HepG2 (cell line): ENCODE data around the gene DCAKD. TPM values are rescaled to one million over a fixed set of nuclear protein-coding genes. Genes with fewer than 3 reads are reported as not detected.
A peak's percentile ranks its signal among the peaks of the same experiment; 100 is the strongest.

Experiments
- EEA1 ChIP-seq: sonication (generic); formaldehyde crosslinking; IDR thresholded peaks from 2 replicates; pipeline ENCODE4 v1.5.1; 2020; ENCODE audit warnings: mild to moderate bottlenecking, missing genetic modification reagents, borderline replicate concordance
- ETV6 ChIP-seq: sonication (generic); formaldehyde crosslinking; conservative IDR thresholded peaks from 2 replicates; pipeline ENCODE4 v1.4.0; 2020; ENCODE audit warnings: missing genetic modification reagents
- KLF13 ChIP-seq: sonication (generic); formaldehyde crosslinking; IDR thresholded peaks from 2 replicates; pipeline ENCODE4 v1.4.0; 2020; ENCODE audit warnings: mild to moderate bottlenecking, missing genetic modification reagents
- NFE2 ChIP-seq: sonication (generic); formaldehyde crosslinking; IDR thresholded peaks from 2 replicates; pipeline ENCODE4 v1.4.0; 2020; ENCODE audit warnings: missing genetic modification reagents
- RFX3 ChIP-seq: IDR thresholded peaks from 2 replicates; pipeline ENCODE4 v1.6.1; 2016; ENCODE audit warnings: missing biosample characterization, missing genetic modification reagents
- SCMH1 ChIP-seq: sonication (generic); formaldehyde crosslinking; IDR thresholded peaks from 2 replicates; pipeline ENCODE4 v1.9.0; 2021; ENCODE audit warnings: missing genetic modification reagents, mild to moderate bottlenecking, borderline replicate concordance
- SRSF9 ChIP-seq: fragments of 200-400 bp; formaldehyde crosslinking; IDR thresholded peaks from 2 replicates; pipeline ENCODE4 v1.6.1; 2018; ENCODE audit warnings: borderline replicate concordance, mild to moderate bottlenecking, low read depth, low read length; ENCODE audit not compliant: insufficient read depth, poor library complexity, severe bottlenecking
- U2AF1 ChIP-seq: fragments of 200-400 bp; formaldehyde crosslinking; optimal IDR thresholded peaks from 2 replicates; pipeline ENCODE3; 2017; ENCODE audit warnings: mild to moderate bottlenecking, low read depth, low read length
- ZNF792 ChIP-seq: IDR thresholded peaks from 2 replicates; pipeline ENCODE4 v1.6.1; 2016
- polyA plus RNA-seq, 8 experiments: library from polyadenylated mRNA; depleted of rRNA in 3 of 8; stranded (reverse) in 7 of 8; unstranded in 1 of 8; fragments of >200 nt; fragmentation: Illumina TruSeq in 4 of 8; extraction: Trizol in 4 of 8; gene quantifications; 2 replicates each; pipeline versions ENCODE4 v1.2.1 to v1.2.3, GENCODE V29; 2011 to 2016; ENCODE audit warnings: low read depth in 4 of 8, missing spikeins in 1 of 8, mixed read lengths in 1 of 8; ENCODE audit not compliant: insufficient read depth in 1 of 8
- total RNA-seq, 5 experiments: library from RNA; depleted of rRNA; stranded (reverse); fragments of >200 nt; fragmentation: Illumina TruSeq; extraction: Trizol; gene quantifications; 2 replicates each; pipeline ENCODE4 v1.2.3, GENCODE V29; 2016; ENCODE audit warnings: low read depth in 1 of 5
- TF ChIP-seq, protein P1 (sequence below): sonication (generic); formaldehyde crosslinking; IDR thresholded peaks from 2 replicates; pipeline ENCODE4 v1.9.0; 2021; ENCODE audit warnings: missing genetic modification reagents, borderline replicate concordance
- TF ChIP-seq, protein P2 (sequence below): sonication (generic); formaldehyde crosslinking; IDR thresholded peaks from 2 replicates; pipeline ENCODE4 v1.5.0; 2020; ENCODE audit warnings: missing genetic modification reagents, mild to moderate bottlenecking, borderline replicate concordance
- TF ChIP-seq, protein P3 (sequence below): sonication (generic); formaldehyde crosslinking; IDR thresholded peaks from 2 replicates; pipeline ENCODE4 v1.5.0; 2020; ENCODE audit warnings: mild to moderate bottlenecking, missing genetic modification reagents
- TF ChIP-seq, protein P4 (sequence below): sonication (generic); formaldehyde crosslinking; conservative IDR thresholded peaks from 2 replicates; pipeline ENCODE4 v1.4.0; 2020; ENCODE audit warnings: mild to moderate bottlenecking, missing genetic modification reagents, moderate library complexity
- TF ChIP-seq, protein P5 (sequence below): sonication (generic); formaldehyde crosslinking; IDR thresholded peaks from 2 replicates; pipeline ENCODE4 v1.8.1; 2023; ENCODE audit warnings: mild to moderate bottlenecking, missing genetic modification reagents
- TF ChIP-seq, protein P6 (sequence below): sonication (generic); formaldehyde crosslinking; conservative IDR thresholded peaks from 2 replicates; pipeline ENCODE4 v1.4.0; 2020; ENCODE audit warnings: missing genetic modification reagents
- TF ChIP-seq, protein P7 (sequence below): fragments of 450-650 bp; IDR thresholded peaks from 2 replicates; pipeline ENCODE4 v1.6.1; 2016

The DCAKD gene
- total and polyA plus RNA-seq, 2 of the 13 experiments (the other 11 are each of a cell fraction or from before 2014, with no cell fraction given), result 25.9 to 29.2 TPM

DNA sequence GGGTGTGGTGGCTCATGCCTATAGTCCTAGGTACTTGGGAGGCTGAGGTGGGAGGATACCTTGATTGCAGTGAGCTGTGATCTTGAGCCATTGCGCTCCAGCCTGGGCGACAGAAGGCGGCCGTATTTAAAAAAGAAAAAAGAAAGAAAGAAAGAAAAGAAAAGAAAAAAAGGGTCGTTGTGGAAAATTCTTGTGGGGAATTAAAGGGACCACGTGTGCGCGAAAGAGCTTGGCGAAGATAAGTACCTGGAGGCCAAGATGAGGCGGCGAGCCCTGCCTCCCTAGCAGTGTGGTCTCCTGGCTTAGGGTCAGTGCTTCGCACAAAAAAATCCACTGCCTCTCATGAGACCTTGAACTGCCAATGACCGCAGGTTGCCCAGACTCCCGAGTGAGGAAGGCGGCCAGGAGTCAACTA is 9.0 kb upstream of the DCAKD start (continued):
- TF ChIP-seq, protein P1, sequence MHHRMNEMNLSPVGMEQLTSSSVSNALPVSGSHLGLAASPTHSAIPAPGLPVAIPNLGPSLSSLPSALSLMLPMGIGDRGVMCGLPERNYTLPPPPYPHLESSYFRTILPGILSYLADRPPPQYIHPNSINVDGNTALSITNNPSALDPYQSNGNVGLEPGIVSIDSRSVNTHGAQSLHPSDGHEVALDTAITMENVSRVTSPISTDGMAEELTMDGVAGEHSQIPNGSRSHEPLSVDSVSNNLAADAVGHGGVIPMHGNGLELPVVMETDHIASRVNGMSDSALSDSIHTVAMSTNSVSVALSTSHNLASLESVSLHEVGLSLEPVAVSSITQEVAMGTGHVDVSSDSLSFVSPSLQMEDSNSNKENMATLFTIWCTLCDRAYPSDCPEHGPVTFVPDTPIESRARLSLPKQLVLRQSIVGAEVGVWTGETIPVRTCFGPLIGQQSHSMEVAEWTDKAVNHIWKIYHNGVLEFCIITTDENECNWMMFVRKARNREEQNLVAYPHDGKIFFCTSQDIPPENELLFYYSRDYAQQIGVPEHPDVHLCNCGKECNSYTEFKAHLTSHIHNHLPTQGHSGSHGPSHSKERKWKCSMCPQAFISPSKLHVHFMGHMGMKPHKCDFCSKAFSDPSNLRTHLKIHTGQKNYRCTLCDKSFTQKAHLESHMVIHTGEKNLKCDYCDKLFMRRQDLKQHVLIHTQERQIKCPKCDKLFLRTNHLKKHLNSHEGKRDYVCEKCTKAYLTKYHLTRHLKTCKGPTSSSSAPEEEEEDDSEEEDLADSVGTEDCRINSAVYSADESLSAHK (CRISPR knock-in tag), result no peak
- TF ChIP-seq U2AF1 (no peak), SRSF9 (no peak), SCMH1 (CRISPR knock-in tag) (no peak), ZNF792 (CRISPR knock-in tag) (no peak), EEA1 (CRISPR knock-in tag) (no peak), ETV6 (CRISPR knock-in tag) (no peak), NFE2 (no peak), RFX3 (CRISPR knock-in tag) (no peak), KLF13 (CRISPR knock-in tag) (no peak)
- TF ChIP-seq, protein P2, sequence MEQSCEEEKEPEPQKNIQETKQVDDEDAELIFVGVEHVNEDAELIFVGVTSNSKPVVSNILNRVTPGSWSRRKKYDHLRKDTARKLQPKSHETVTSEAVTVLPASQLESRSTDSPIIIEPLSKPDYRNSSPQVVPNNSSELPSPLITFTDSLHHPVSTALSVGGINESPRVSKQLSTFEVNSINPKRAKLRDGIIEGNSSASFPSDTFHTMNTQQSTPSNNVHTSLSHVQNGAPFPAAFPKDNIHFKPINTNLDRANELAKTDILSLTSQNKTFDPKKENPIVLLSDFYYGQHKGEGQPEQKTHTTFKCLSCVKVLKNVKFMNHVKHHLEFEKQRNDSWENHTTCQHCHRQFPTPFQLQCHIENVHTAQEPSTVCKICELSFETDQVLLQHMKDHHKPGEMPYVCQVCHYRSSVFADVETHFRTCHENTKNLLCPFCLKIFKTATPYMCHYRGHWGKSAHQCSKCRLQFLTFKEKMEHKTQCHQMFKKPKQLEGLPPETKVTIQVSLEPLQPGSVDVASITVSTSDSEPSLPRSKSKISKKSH (CRISPR knock-in tag), result peak; percentile 28; the same call in 1 of the 2 replicates
- TF ChIP-seq, protein P3, sequence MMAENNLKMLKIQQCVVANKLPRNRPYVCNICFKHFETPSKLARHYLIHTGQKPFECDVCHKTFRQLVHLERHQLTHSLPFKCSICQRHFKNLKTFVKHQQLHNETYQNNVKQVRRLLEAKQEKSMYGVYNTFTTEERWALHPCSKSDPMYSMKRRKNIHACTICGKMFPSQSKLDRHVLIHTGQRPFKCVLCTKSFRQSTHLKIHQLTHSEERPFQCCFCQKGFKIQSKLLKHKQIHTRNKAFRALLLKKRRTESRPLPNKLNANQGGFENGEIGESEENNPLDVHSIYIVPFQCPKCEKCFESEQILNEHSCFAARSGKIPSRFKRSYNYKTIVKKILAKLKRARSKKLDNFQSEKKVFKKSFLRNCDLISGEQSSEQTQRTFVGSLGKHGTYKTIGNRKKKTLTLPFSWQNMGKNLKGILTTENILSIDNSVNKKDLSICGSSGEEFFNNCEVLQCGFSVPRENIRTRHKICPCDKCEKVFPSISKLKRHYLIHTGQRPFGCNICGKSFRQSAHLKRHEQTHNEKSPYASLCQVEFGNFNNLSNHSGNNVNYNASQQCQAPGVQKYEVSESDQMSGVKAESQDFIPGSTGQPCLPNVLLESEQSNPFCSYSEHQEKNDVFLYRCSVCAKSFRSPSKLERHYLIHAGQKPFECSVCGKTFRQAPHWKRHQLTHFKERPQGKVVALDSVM (CRISPR knock-in tag), result peak; percentile 47
- TF ChIP-seq, protein P4, sequence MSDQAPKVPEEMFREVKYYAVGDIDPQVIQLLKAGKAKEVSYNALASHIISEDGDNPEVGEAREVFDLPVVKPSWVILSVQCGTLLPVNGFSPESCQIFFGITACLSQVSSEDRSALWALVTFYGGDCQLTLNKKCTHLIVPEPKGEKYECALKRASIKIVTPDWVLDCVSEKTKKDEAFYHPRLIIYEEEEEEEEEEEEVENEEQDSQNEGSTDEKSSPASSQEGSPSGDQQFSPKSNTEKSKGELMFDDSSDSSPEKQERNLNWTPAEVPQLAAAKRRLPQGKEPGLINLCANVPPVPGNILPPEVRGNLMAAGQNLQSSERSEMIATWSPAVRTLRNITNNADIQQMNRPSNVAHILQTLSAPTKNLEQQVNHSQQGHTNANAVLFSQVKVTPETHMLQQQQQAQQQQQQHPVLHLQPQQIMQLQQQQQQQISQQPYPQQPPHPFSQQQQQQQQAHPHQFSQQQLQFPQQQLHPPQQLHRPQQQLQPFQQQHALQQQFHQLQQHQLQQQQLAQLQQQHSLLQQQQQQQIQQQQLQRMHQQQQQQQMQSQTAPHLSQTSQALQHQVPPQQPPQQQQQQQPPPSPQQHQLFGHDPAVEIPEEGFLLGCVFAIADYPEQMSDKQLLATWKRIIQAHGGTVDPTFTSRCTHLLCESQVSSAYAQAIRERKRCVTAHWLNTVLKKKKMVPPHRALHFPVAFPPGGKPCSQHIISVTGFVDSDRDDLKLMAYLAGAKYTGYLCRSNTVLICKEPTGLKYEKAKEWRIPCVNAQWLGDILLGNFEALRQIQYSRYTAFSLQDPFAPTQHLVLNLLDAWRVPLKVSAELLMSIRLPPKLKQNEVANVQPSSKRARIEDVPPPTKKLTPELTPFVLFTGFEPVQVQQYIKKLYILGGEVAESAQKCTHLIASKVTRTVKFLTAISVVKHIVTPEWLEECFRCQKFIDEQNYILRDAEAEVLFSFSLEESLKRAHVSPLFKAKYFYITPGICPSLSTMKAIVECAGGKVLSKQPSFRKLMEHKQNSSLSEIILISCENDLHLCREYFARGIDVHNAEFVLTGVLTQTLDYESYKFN, result peak; percentile 30; the same call in 1 of the 2 replicates
- TF ChIP-seq, protein P5, sequence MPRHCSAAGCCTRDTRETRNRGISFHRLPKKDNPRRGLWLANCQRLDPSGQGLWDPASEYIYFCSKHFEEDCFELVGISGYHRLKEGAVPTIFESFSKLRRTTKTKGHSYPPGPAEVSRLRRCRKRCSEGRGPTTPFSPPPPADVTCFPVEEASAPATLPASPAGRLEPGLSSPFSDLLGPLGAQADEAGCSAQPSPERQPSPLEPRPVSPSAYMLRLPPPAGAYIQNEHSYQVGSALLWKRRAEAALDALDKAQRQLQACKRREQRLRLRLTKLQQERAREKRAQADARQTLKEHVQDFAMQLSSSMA (CRISPR knock-in tag), result no peak
- TF ChIP-seq, protein P6, sequence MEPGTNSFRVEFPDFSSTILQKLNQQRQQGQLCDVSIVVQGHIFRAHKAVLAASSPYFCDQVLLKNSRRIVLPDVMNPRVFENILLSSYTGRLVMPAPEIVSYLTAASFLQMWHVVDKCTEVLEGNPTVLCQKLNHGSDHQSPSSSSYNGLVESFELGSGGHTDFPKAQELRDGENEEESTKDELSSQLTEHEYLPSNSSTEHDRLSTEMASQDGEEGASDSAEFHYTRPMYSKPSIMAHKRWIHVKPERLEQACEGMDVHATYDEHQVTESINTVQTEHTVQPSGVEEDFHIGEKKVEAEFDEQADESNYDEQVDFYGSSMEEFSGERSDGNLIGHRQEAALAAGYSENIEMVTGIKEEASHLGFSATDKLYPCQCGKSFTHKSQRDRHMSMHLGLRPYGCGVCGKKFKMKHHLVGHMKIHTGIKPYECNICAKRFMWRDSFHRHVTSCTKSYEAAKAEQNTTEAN (CRISPR knock-in tag), result 0 out of 2 replicates have a peak, but pooled peaks have one; percentile 60
- TF ChIP-seq, protein P7, sequence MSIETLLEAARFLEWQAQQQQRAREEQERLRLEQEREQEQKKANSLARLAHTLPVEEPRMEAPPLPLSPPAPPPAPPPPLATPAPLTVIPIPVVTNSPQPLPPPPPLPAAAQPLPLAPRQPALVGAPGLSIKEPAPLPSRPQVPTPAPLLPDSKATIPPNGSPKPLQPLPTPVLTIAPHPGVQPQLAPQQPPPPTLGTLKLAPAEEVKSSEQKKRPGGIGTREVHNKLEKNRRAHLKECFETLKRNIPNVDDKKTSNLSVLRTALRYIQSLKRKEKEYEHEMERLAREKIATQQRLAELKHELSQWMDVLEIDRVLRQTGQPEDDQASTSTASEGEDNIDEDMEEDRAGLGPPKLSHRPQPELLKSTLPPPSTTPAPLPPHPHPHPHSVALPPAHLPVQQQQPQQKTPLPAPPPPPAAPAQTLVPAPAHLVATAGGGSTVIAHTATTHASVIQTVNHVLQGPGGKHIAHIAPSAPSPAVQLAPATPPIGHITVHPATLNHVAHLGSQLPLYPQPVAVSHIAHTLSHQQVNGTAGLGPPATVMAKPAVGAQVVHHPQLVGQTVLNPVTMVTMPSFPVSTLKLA, result no peak
